ENCODE measurements around the gene STK32C.

DNA sequence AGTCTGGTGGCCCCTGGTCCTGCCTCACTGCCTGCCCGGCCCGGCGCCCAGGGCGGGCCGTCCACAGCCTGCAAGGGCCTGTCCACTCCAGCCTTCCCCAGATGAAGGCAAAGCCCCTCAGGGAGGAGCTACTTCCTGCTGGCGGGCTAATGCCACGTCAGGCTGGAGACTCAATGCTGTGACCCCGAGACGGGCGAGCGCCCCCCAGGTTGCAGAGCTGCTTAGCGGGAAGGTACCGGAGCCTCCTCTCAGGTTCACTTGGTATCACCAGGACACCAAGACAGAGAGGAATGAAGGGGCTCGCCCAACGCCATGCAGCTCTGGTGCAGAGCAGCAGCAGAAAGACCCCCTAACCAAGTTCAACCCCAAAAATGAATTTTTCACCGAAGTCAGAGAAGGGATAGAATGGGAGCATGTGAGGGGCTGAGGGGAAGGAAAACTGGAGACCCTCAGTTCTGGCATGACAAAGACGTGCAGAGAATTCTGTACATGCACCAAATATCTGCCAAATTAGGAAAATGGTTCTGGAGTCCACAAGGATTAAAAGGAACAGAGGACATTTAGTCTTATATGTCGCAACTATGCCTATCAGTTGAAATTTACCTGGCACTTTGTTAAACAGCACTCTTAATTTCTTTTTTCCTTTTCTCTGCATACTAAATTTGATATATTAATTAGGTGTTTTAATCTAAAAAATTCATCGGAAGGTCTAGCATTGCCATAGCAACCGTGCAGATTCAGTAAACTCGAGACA lies 2.8 kb downstream of the STK32C start:
- TF ChIP-seq, protein P1, sequence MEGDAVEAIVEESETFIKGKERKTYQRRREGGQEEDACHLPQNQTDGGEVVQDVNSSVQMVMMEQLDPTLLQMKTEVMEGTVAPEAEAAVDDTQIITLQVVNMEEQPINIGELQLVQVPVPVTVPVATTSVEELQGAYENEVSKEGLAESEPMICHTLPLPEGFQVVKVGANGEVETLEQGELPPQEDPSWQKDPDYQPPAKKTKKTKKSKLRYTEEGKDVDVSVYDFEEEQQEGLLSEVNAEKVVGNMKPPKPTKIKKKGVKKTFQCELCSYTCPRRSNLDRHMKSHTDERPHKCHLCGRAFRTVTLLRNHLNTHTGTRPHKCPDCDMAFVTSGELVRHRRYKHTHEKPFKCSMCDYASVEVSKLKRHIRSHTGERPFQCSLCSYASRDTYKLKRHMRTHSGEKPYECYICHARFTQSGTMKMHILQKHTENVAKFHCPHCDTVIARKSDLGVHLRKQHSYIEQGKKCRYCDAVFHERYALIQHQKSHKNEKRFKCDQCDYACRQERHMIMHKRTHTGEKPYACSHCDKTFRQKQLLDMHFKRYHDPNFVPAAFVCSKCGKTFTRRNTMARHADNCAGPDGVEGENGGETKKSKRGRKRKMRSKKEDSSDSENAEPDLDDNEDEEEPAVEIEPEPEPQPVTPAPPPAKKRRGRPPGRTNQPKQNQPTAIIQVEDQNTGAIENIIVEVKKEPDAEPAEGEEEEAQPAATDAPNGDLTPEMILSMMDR (IDR thresholded peaks at IDR 0.05; ENCODE audit: poor library complexity, severe bottlenecking) = no peak
- TF ChIP-seq EP300 (conservative IDR thresholded peaks at IDR 0.05; ENCODE audit: poor library complexity, severe bottlenecking) = no peak

Measured in neural cell (in vitro differentiated cells).